DND-41 (cell line): ENCODE data around the gene MMEL1.

ENCODE experiments used
- EZH2 ChIP-seq: IDR thresholded peaks from 3 replicates; pipeline ENCODE4 v1.6.1; 2012; ENCODE audit warnings: borderline replicate concordance, low read depth, mild to moderate bottlenecking, moderate library complexity, low read length, inconsistent platforms; ENCODE audit not compliant: severe bottlenecking
- TF ChIP-seq, protein P1 (sequence below): IDR thresholded peaks from 2 replicates; pipeline ENCODE4 v1.5.1; 2012; ENCODE audit warnings: borderline replicate concordance, low read length, moderate library complexity, mild to moderate bottlenecking; ENCODE audit not compliant: poor library complexity, severe bottlenecking; ENCODE audit errors: extremely low read depth

DNA sequence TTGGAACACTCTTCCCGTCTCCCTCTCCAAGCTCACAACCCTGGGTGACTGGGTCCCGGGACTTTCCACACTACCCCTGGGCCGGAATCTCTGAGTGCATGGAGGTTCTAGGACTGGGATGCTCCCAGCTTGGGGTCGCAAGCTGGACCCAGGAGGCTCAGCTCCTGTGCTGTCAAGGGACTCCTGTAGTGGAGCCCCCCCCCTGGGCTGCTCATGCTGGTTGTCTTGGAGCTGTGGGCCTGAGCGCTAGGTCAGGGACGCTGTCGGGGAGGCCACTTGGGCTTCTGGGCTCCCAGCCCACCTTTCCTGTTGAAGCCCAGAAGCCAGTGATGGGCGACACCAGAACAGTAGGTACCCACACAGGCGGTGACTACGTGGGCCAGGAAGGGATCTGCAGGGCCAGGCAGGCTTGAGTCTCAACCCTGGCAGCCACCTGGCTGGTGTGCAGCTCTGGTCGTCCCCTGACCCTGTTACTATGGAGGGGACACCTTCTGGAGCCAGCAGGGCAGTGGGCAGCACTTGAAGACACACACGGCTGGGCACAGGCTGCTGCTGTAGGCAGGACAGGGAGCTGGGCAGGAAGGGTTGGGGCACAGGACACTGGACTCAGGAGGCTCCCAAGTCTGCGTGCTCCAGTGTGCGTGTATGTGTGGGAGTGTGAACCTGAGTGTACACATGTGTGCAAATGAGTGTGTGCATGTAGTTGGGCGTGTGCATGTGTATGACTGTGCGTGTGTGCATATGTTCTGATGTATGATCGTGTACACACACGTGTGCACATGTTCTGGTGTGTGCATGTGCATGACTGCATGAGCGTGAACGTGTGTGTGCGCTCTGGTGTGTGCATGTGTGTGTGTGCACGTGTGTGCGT lies 3.0 kb downstream of the MMEL1 start:
- TF ChIP-seq EZH2: no peak
- TF ChIP-seq, protein P1, sequence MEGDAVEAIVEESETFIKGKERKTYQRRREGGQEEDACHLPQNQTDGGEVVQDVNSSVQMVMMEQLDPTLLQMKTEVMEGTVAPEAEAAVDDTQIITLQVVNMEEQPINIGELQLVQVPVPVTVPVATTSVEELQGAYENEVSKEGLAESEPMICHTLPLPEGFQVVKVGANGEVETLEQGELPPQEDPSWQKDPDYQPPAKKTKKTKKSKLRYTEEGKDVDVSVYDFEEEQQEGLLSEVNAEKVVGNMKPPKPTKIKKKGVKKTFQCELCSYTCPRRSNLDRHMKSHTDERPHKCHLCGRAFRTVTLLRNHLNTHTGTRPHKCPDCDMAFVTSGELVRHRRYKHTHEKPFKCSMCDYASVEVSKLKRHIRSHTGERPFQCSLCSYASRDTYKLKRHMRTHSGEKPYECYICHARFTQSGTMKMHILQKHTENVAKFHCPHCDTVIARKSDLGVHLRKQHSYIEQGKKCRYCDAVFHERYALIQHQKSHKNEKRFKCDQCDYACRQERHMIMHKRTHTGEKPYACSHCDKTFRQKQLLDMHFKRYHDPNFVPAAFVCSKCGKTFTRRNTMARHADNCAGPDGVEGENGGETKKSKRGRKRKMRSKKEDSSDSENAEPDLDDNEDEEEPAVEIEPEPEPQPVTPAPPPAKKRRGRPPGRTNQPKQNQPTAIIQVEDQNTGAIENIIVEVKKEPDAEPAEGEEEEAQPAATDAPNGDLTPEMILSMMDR: no peak
